B cell (primary cell): ENCODE results near the gene CKMT2. TPM values are rescaled to one million over a fixed set of nuclear protein-coding genes. Genes with fewer than 3 reads are reported as not detected.

Experiments
- ATAC-seq: fragments of 200-7000 bp; cut with Tn5 transposase; one replicate; pipeline ENCODE4 v1.10.0; 2021; ENCODE audit warnings: low read depth, mild to moderate bottlenecking, moderate number of reproducible peaks, moderate library complexity
- CTCF ChIA-PET: fragments of 350-600 bp; sonication (Branson Sonifier 250); formaldehyde crosslinking; loops from one replicate; lab custom pipeline; 2021; ENCODE audit warnings: antibody characterized with exemption, inconsistent platforms; lab: Charles Lee
- POLR2A ChIA-PET: fragments of 350-600 bp; sonication (Branson Sonifier 250); formaldehyde crosslinking; loops from one replicate; lab custom pipeline; 2021; ENCODE audit warnings: antibody characterized with exemption; lab: Charles Lee
- DNase-seq: peaks from one replicate; pipeline ENCODE4 v3.0.0; 2013
- H2AFZ ChIP-seq: 2 replicates; pipeline ENCODE4 v1.6.1; 2012; ENCODE audit warnings: mild to moderate bottlenecking, low read depth, low read length; ENCODE audit not compliant: insufficient read depth, poor library complexity, severe bottlenecking
- H3K27ac ChIP-seq, 2 donors: 1 replicate in 1 of 2; 2 replicates in 1 of 2; pipeline ENCODE4 v1.5.1; 2012 to 2013; ENCODE audit warnings: low read length in 2 of 2, mild to moderate bottlenecking in 2 of 2, moderate library complexity in 1 of 2
- H3K27me3 ChIP-seq, 4 experiments: fragments of 200-600 bp in 1 of 4; sonication (generic) in 1 of 4; replicated peaks in 1 of 4; 1 replicate in 2 of 4; 2 replicates in 2 of 4; pipeline versions ENCODE4 v1.6.1 to v1.7.0; 2013 to 2016; ENCODE audit warnings: low read length in 3 of 4, mild to moderate bottlenecking in 2 of 4, mixed read lengths in 1 of 4, moderate library complexity in 1 of 4; ENCODE audit not compliant: insufficient read depth in 4 of 4, control insufficient read depth in 3 of 4; ENCODE audit errors: control extremely low read depth in 1 of 4
- H3K36me3 ChIP-seq, 2 experiments: replicated peaks in 1 of 2; 1 replicate in 1 of 2; 2 replicates in 1 of 2; pipeline versions ENCODE4 v1.6.1 to v1.7.1; 2013; ENCODE audit warnings: low read length in 1 of 2; ENCODE audit not compliant: insufficient read depth in 2 of 2, control insufficient read depth in 1 of 2; ENCODE audit errors: control extremely low read depth in 1 of 2, extremely low read depth in 1 of 2
- H3K4me1 ChIP-seq, 2 donors: fragments of 200-600 bp in 1 of 2; sonication (generic) in 1 of 2; 1 replicate in 1 of 2; 2 replicates in 1 of 2; pipeline versions ENCODE4 v1.5.1 to v1.6.1; 2013 to 2017; ENCODE audit warnings: low read length in 2 of 2; ENCODE audit not compliant: control insufficient read depth in 2 of 2, insufficient read depth in 2 of 2
- H3K4me2 ChIP-seq: replicated peaks from 2 replicates; pipeline ENCODE3; 2012; ENCODE audit warnings: mild to moderate bottlenecking, low read depth, low read length; ENCODE audit not compliant: poor library complexity, severe bottlenecking
- H3K4me3 ChIP-seq, 5 experiments: fragments of 200-600 bp in 1 of 5; sonication (generic) in 1 of 5; 1 replicate in 3 of 5; 2 replicates in 2 of 5; pipeline versions ENCODE4 v1.5.1 to v1.7.0; 2011 to 2016; ENCODE audit warnings: low read length in 4 of 5, mild to moderate bottlenecking in 4 of 5, low read depth in 2 of 5, control low read depth in 1 of 5, moderate library complexity in 1 of 5; ENCODE audit not compliant: insufficient read depth in 1 of 5; ENCODE audit errors: control extremely low read depth in 1 of 5, extremely low read depth in 1 of 5
- H3K79me2 ChIP-seq: fragments of 200-600 bp; sonication (generic); one replicate; pipeline ENCODE4 v1.6.0; 2016; ENCODE audit warnings: low read length; ENCODE audit not compliant: control insufficient read depth, insufficient read depth
- H3K9ac ChIP-seq: fragments of 200-600 bp; sonication (generic); 2 replicates; pipeline ENCODE4 v1.6.1; 2017; ENCODE audit warnings: mild to moderate bottlenecking, low read length, moderate library complexity
- H3K9me3 ChIP-seq, 3 donors: one replicate each; pipeline versions ENCODE4 v1.6.1 to v1.7.1; 2013; ENCODE audit warnings: low read length in 2 of 3; ENCODE audit not compliant: control insufficient read depth in 2 of 3, insufficient read depth in 1 of 3; ENCODE audit errors: control extremely low read depth in 1 of 3
- H4K20me1 ChIP-seq: 2 replicates; pipeline ENCODE4 v1.6.0; 2012; ENCODE audit warnings: mild to moderate bottlenecking, low read length; ENCODE audit not compliant: insufficient read depth, control insufficient read depth, poor library complexity, severe bottlenecking
- H3K27ac Mint-ChIP-seq: one replicate; pipeline ENCODE4 v1.8.0; 2021; ENCODE audit warnings: mixed read lengths
- H3K27me3 Mint-ChIP-seq: one replicate; pipeline ENCODE4 v1.8.0; 2021; ENCODE audit warnings: mixed read lengths
- H3K4me1 Mint-ChIP-seq: one replicate; pipeline ENCODE4 v1.8.0; 2021; ENCODE audit warnings: mixed read lengths
- H3K4me3 Mint-ChIP-seq: one replicate; pipeline ENCODE4 v1.8.0; 2021; ENCODE audit warnings: mixed read lengths
- H3K9me3 Mint-ChIP-seq: one replicate; pipeline ENCODE4 v1.8.0; 2022; ENCODE audit warnings: mixed read lengths; ENCODE audit not compliant: insufficient read depth
- EZH2 ChIP-seq: IDR thresholded peaks from 2 replicates; pipeline ENCODE4 v1.6.1; 2012; ENCODE audit warnings: borderline replicate concordance, low read depth, mild to moderate bottlenecking, moderate library complexity, low read length; ENCODE audit not compliant: insufficient read depth, poor library complexity, severe bottlenecking
- WGBS: methylation state at CpG from one replicate; pipeline ENCODE4 v1.1.5; 2013; ENCODE audit warnings: missing lambda C conversion rate; ENCODE audit not compliant: insufficient coverage; 5-methylcytosine and 5-hydroxymethylcytosine counted together
- intact Hi-C: fragments of 100-400 bp; cut with micrococcal nuclease; formaldehyde crosslinking; loops from one replicate; pipeline ENCODE4 v1.10.0; 2022
- polyA plus RNA-seq: library from polyadenylated mRNA; depleted of rRNA; stranded (reverse); fragments of >200 nt; gene quantifications from 2 replicates; pipeline ENCODE4 v1.2.3, GENCODE V29; 2012
- total RNA-seq, 2 donors: library from RNA; stranded (reverse); fragments of 120-200 nt in 1 of 2; gene quantifications; 1 replicate in 1 of 2; 2 replicates in 1 of 2; pipeline versions ENCODE4 v1.2.3 to v1.2.4, GENCODE V29; 2013 to 2022
- TF ChIP-seq, protein P1 (sequence below): fragments of 200-600 bp; IDR thresholded peaks from one replicate; pipeline ENCODE4 v1.8.0; 2022; ENCODE audit warnings: antibody characterized with exemption, mild to moderate bottlenecking

The CKMT2 gene
- total and polyA plus RNA-seq, 2 donors (not counting 1 experiment from before 2014, with no cell fraction given) = not detected

DNA sequence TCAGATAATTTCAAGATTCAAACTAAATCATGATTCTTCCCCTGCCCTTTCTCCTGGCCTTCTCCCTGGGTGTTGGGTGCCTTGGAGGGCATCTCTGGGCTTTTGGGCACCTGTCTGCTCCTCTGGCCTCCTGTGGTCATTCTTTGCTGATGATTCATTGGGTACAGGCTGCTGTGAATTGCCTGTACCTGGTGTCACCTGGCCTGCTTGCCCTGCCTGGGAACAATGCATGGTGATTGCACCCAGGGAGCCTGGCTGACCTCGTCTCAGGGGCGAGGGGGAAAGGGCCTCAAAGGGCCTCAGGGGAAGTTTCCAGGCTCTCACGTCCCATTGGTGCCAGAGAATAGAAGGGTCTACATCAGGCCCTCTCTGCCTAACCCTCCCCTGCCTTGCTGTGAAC, 20.1 kb upstream of the CKMT2 start:
- intact Hi-C loops = no loop called here
- no peaks in the 10 kb centered on the region for H3K36me3 ChIP-seq
- TF ChIP-seq, protein P1, sequence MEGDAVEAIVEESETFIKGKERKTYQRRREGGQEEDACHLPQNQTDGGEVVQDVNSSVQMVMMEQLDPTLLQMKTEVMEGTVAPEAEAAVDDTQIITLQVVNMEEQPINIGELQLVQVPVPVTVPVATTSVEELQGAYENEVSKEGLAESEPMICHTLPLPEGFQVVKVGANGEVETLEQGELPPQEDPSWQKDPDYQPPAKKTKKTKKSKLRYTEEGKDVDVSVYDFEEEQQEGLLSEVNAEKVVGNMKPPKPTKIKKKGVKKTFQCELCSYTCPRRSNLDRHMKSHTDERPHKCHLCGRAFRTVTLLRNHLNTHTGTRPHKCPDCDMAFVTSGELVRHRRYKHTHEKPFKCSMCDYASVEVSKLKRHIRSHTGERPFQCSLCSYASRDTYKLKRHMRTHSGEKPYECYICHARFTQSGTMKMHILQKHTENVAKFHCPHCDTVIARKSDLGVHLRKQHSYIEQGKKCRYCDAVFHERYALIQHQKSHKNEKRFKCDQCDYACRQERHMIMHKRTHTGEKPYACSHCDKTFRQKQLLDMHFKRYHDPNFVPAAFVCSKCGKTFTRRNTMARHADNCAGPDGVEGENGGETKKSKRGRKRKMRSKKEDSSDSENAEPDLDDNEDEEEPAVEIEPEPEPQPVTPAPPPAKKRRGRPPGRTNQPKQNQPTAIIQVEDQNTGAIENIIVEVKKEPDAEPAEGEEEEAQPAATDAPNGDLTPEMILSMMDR = no peak
- no peak for TF ChIP-seq EZH2
- H3K27me3 Mint-ChIP-seq = peaks cover 5% of the 10 kb centered on the region
- H4K20me1 ChIP-seq = no peaks in the 10 kb centered on the region
- no peaks in the 10 kb centered on the region for H3K4me1 ChIP-seq
- no peak overlapping the region for H3K4me3 ChIP-seq
- ATAC-seq (no peak), DNase-seq (no peak)
- no peaks in the 10 kb centered on the region for H3K9me3 ChIP-seq
- no peaks in the 10 kb centered on the region for H3K27me3 ChIP-seq
- ChIA-PET POLR2A (no interaction called here), CTCF (no interaction called here)
- H3K27ac ChIP-seq = no peak overlapping the region
- peaks cover 5% of the 10 kb centered on the region for H3K4me1 Mint-ChIP-seq
- no peaks in the 10 kb centered on the region for H3K9me3 Mint-ChIP-seq
- H3K4me2 ChIP-seq = no peak overlapping the region
- no CpG with 5 or more reads among the region's 3 CpGs for WGBS
- no peak overlapping the region for H2AFZ ChIP-seq
- H3K27ac Mint-ChIP-seq = no peak overlapping the region
- no peak overlapping the region for H3K4me3 Mint-ChIP-seq
- no peaks in the 10 kb centered on the region for H3K79me2 ChIP-seq
- no peak overlapping the region for H3K9ac ChIP-seq

DNA sequence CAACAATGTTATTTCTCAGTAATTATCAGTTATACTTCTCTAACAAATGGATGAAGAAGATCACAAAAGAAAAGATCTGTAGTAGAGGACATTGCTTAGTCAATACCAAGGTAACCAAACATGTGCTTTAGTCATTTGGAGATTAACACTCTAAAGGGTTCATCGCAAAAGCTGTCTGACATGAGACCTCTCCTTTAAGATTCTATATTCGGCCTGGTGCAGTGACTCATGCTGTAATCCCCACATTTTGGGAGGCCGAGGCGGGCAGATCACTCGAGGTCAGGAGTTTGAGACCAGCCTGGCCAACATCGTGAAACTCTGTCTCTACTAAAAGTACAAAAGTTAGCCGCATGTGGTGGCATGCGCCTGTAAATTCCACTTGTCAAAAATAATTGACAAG, 18.3 kb upstream of the CKMT2 start:
- H3K9ac ChIP-seq = no peak overlapping the region
- Mint-ChIP-seq H3K27ac (no peak overlapping the region), H3K4me3 (no peak overlapping the region), H3K9me3 (no peaks in the 10 kb centered on the region), H3K27me3 (peaks cover 5% of the 10 kb centered on the region), H3K4me1 (peaks cover 5% of the 10 kb centered on the region)
- H3K27ac ChIP-seq = no peak overlapping the region
- no peak overlapping the region for H2AFZ ChIP-seq
- H3K4me3 ChIP-seq = no peak overlapping the region
- H3K27me3 ChIP-seq = no peaks in the 10 kb centered on the region
- no peaks in the 10 kb centered on the region for H3K9me3 ChIP-seq
- H3K4me1 ChIP-seq = no peaks in the 10 kb centered on the region
- ATAC-seq = no peak
- intact Hi-C loops = no loop called here
- ChIA-PET CTCF (no interaction called here), POLR2A (interaction anchor here (0.7 kb wide), 1 partner anchor 1043 kb away, joined by 4 read pairs; no protein-coding TSS in a partner anchor)
- 65% methylated on average over 5 of the region's 8 CpGs for WGBS
- TF ChIP-seq, protein P1 = no peak
- no peak for TF ChIP-seq EZH2
- no peaks in the 10 kb centered on the region for H3K36me3 ChIP-seq
- no peaks in the 10 kb centered on the region for H4K20me1 ChIP-seq
- H3K4me2 ChIP-seq = no peak overlapping the region
- DNase-seq = no peak
- no peaks in the 10 kb centered on the region for H3K79me2 ChIP-seq
